Esophagus squamous epithelium (tissue), 4 donors: ENCODE measurements around the gene HTR3E.

Experiments used
- CTCF ChIP-seq, 6 experiments: fragments of 450-650 bp in 4 of 6; fragments of 200-600 bp in 2 of 6; sonication (generic) in 2 of 6; IDR thresholded peaks; one replicate each; pipeline ENCODE4 v1.5.1; 2016 to 2019; ENCODE audit warnings: antibody characterized with exemption in 6 of 6, mild to moderate bottlenecking in 4 of 6, moderate library complexity in 4 of 6
- POLR2A ChIP-seq, 4 donors: fragments of 450-650 bp; IDR thresholded peaks; one replicate each; pipeline ENCODE4 v1.6.1; 2017; ENCODE audit warnings: antibody characterized with exemption in 4 of 4, mild to moderate bottlenecking in 4 of 4, moderate library complexity in 3 of 4

DNA sequence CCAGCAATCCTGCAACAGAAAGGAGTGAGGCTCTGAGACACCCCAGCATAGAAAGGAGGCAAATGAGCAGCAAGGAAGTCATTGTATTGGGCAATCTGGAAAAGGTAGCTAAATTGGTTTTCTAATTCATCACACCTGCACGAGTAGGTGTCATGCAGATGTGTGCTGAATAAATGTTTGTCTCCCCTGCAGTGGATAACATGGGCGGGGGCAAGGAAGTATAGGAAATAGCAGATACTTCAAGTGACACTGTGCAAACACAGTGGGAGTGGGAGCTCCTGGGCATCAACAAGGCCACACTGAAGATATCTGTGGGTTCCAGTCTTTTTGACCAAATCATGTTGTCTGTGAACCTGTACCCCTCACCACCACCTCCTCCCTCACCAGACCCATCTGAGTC lies 14.4 kb upstream of the HTR3E start:
- no peak for TF ChIP-seq POLR2A (IDR thresholded peaks at IDR 0.05)
- TF ChIP-seq CTCF (IDR thresholded peaks at IDR 0.05) = no peak
